ENCODE data around the gene MATN1.

Gene MATN1

GRCh38 chr1:30713311-30713710 is 10.1 kb downstream of the MATN1 start:
- Histone ChIP-seq H3K27me3 (peaks cover 0 to 6% of the 10 kb centered on the region in 2 donors), H3K4me3 (no peak overlapping the region), H3K9me3 (no peaks in the 10 kb centered on the region), H3K4me1 (peaks cover 0 to 4% (median 0%) of the 10 kb centered on the region in 4 donors), H3K36me3 (no peaks in the 10 kb centered on the region), H3K27ac (no peak overlapping the region)
- no peak for TF ChIP-seq CTCF (IDR thresholded peaks at IDR 0.05)
- intact Hi-C loops (cut with DNase I; ENCODE audit: low total_unique reads), result loop anchor here (5.0 kb wide), 1 partner anchor 1481 kb away; the partner anchor contains the start of gene MECR
- no peak for DNase-seq

- no peak for TF ChIP-seq CTCF (IDR thresholded peaks at IDR 0.05)
- no peak for DNase-seq
- peaks cover 0 to 10% of the 10 kb centered on the region in 2 donors for H3K27me3 ChIP-seq
- no peak overlapping the region for H3K4me3 ChIP-seq
- intact Hi-C loops (cut with DNase I; ENCODE audit: low total_unique reads), result loop anchor here (5.0 kb wide), 1 partner anchor 1480 kb away; the partner anchor contains the start of gene MECR
- no peaks in the 10 kb centered on the region for H3K9me3 ChIP-seq
- H3K27ac ChIP-seq, result no peak overlapping the region
- H3K4me1 ChIP-seq, result peaks cover 0 to under 1% (median 0%) of the 10 kb centered on the region in 4 donors
- H3K36me3 ChIP-seq, result no peaks in the 10 kb centered on the region
These were observed 10.8 kb downstream of the MATN1 start for GRCh38 chr1:30712583-30712982.

- intact Hi-C loops (cut with DNase I; ENCODE audit: low total_unique reads), result loop anchor here (5.0 kb wide), 1 partner anchor 1478 kb away; the partner anchor contains the start of gene MECR
- Histone ChIP-seq H3K4me1 (no peaks in the 10 kb centered on the region), H3K27ac (no peak overlapping the region), H3K36me3 (no peaks in the 10 kb centered on the region), H3K27me3 (peaks cover 0 to 25% of the 10 kb centered on the region in 2 donors), H3K9me3 (no peaks in the 10 kb centered on the region), H3K4me3 (no peak overlapping the region)
- DNase-seq, result no peak
- no peak for TF ChIP-seq CTCF (IDR thresholded peaks at IDR 0.05)
These were observed 13.0 kb downstream of the MATN1 start for GRCh38 chr1:30710407-30710806.

GRCh38 chr1:30708361-30708728 is 15.0 kb downstream of the MATN1 start:
- Histone ChIP-seq H3K4me3 (no peak overlapping the region), H3K27ac (no peak overlapping the region), H3K36me3 (no peaks in the 10 kb centered on the region), H3K4me1 (peaks cover 0 to 4% (median 2%) of the 10 kb centered on the region in 4 donors), H3K9me3 (no peaks in the 10 kb centered on the region), H3K27me3 (peaks cover 0 to 29% of the 10 kb centered on the region in 2 donors)
- no peak for TF ChIP-seq CTCF (IDR thresholded peaks at IDR 0.05)
- DNase-seq, result no peak
- intact Hi-C loops (cut with DNase I; ENCODE audit: low total_unique reads), result no loop called here

- intact Hi-C loops (cut with DNase I; ENCODE audit: low total_unique reads), result no loop called here
- peak; percentile 73 to 92 for TF ChIP-seq CTCF (IDR thresholded peaks at IDR 0.05)
These were observed 15.7 kb downstream of the MATN1 start for GRCh38 chr1:30707412-30708360.

More at GRCh38 chr1:30707412-30708360, 15.7 kb downstream of the MATN1 start:
- no peak overlapping the region for H3K4me3 ChIP-seq
- peak; percentile 65 to 77 for DNase-seq
- H3K9me3 ChIP-seq, result no peaks in the 10 kb centered on the region
- no peak overlapping the region for H3K27ac ChIP-seq
- H3K36me3 ChIP-seq, result no peaks in the 10 kb centered on the region
- peaks cover 0 to 4% (median 2%) of the 10 kb centered on the region in 4 donors for H3K4me1 ChIP-seq
- peaks cover 0 to 29% of the 10 kb centered on the region in 2 donors for H3K27me3 ChIP-seq
